GM23248 (cell line): ENCODE results near the gene NMNAT1. TPM values are rescaled to one million over a fixed set of nuclear protein-coding genes. Genes with fewer than 3 reads are reported as not detected.
A peak's percentile ranks its signal among the peaks of the same experiment; 100 is the strongest.
"Not testable (repeated sequence)": the region's sequence is repeated elsewhere in the genome, so short reads cannot be mapped to it uniquely, and the experiment has no call there.

Experiments used
- DNase-seq: peaks from one replicate; pipeline ENCODE4 v3.0.0-alpha.2; 2015
- H2AFZ ChIP-seq: fragments of 200-600 bp; sonication (generic); 2 replicates; pipeline ENCODE4 v1.6.1; 2016; ENCODE audit warnings: antibody characterized with exemption
- H3F3A ChIP-seq: fragments of 200-600 bp; sonication (generic); 2 replicates; pipeline ENCODE4 v1.6.1; 2016; ENCODE audit warnings: mild to moderate bottlenecking, antibody characterized with exemption, mixed run types; ENCODE audit not compliant: insufficient read depth
- H3K27ac ChIP-seq: fragments of 200-600 bp; sonication (generic); 2 replicates; pipeline ENCODE4 v1.5.1; 2016; ENCODE audit warnings: mild to moderate bottlenecking
- H3K27me3 ChIP-seq: fragments of 200-600 bp; sonication (generic); replicated peaks from 2 replicates; pipeline ENCODE4 v1.6.1; 2016; ENCODE audit warnings: mild to moderate bottlenecking; ENCODE audit not compliant: insufficient read depth
- H3K36me3 ChIP-seq: fragments of 200-600 bp; sonication (generic); 2 replicates; pipeline ENCODE4 v1.6.1; 2016; ENCODE audit warnings: low read depth, mild to moderate bottlenecking
- H3K4me1 ChIP-seq: fragments of 200-600 bp; sonication (generic); 2 replicates; pipeline ENCODE4 v1.6.1; 2016; ENCODE audit warnings: mild to moderate bottlenecking; ENCODE audit not compliant: insufficient read depth
- H3K4me2 ChIP-seq: fragments of 200-600 bp; sonication (generic); one replicate; pipeline ENCODE4 v1.6.1; 2016; ENCODE audit warnings: mild to moderate bottlenecking; ENCODE audit not compliant: unreplicated experiment
- H3K4me3 ChIP-seq: fragments of 200-600 bp; sonication (generic); 2 replicates; pipeline ENCODE4 v1.5.1; 2016; ENCODE audit warnings: mild to moderate bottlenecking
- H3K79me2 ChIP-seq: fragments of 200-600 bp; sonication (generic); 2 replicates; pipeline ENCODE4 v1.6.1; 2016; ENCODE audit warnings: mild to moderate bottlenecking; ENCODE audit not compliant: insufficient read depth
- H3K9ac ChIP-seq: fragments of 200-600 bp; sonication (generic); 2 replicates; pipeline ENCODE4 v1.6.1; 2016; ENCODE audit warnings: mild to moderate bottlenecking
- H3K9me2 ChIP-seq: fragments of 200-600 bp; sonication (generic); 2 replicates; pipeline ENCODE4 v1.6.1; 2016; ENCODE audit warnings: mixed run types, mild to moderate bottlenecking, moderate library complexity; ENCODE audit not compliant: insufficient read depth
- H3K9me3 ChIP-seq: fragments of 200-600 bp; sonication (generic); one replicate; pipeline ENCODE4 v1.6.1; 2017; ENCODE audit warnings: low read depth
- H4K20me1 ChIP-seq: fragments of 200-600 bp; sonication (generic); 2 replicates; pipeline ENCODE4 v1.6.0; 2016; ENCODE audit not compliant: insufficient read depth
- EZH2 ChIP-seq: fragments of 200-600 bp; sonication (generic); IDR thresholded peaks from 2 replicates; pipeline ENCODE4 v1.6.1; 2018; ENCODE audit warnings: antibody characterized with exemption, mild to moderate bottlenecking; ENCODE audit not compliant: insufficient read depth, poor library complexity, severe bottlenecking
- EZH2phosphoT487 ChIP-seq: fragments of 200-600 bp; sonication (generic); IDR thresholded peaks from 2 replicates; pipeline ENCODE4 v1.6.1; 2018; ENCODE audit warnings: antibody characterized with exemption, moderate library complexity, mild to moderate bottlenecking, low read depth; ENCODE audit not compliant: insufficient read depth
- WGBS, 2 experiments: methylation state at CpG; one replicate each; pipeline ENCODE4 v1.1.6; 2015 to 2017; ENCODE audit warnings: low lambda C conversion rate in 2 of 2, low coverage in 1 of 2; ENCODE audit errors: missing lambda C conversion rate in 2 of 2; 5-methylcytosine and 5-hydroxymethylcytosine counted together
- in situ Hi-C: fragments of 300-500 bp; cut with MboI; formaldehyde crosslinking; loops from 2 replicates; pipeline ENCODE4 v1.15.0; 2020
- polyA plus RNA-seq: library from polyadenylated mRNA; unstranded; fragments of >200 nt; fragmentation: Nextera tagmentation; extraction: Ambion mirVana; gene quantifications from 2 replicates; pipeline ENCODE4 v1.2.1, GENCODE V29; 2016
- total RNA-seq: library from RNA; depleted of rRNA; stranded (reverse); fragments of >200 nt; shearing (Covaris generic); gene quantifications from 2 replicates; pipeline ENCODE4 v1.2.3, GENCODE V29; 2014

NMNAT1 gene
- total and polyA plus RNA-seq, 2 experiments from 2014 or later: 15.2 to 18.8 TPM

DNA sequence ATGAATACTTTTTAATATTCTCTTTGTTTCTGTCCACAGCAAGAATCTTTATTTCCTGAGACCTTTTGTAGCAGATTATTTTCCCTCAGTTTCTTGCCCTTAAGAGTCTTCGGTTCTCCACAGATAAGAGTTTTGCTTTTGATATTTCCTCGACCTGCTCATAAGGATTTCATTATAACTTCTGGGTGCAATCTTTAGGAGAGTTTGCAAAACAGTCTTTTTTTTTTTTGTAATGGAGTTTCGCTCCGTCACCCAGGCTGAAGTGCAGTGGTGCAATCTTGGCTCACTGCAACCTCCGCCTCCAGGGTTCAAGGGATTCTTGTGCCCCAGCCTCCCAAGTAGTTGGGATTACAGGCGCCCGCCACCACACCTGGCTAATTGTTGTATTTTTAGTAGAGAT, 79.4 kb downstream of the NMNAT1 start:
- H2AFZ ChIP-seq: no peak overlapping the region
- DNase-seq: no peak
- 80 to 91% methylated on average over 7 of the region's 7 CpGs for WGBS, 2 experiments
- no peak overlapping the region for H3K27ac ChIP-seq
- in situ Hi-C loops: no loop called here
- H3F3A ChIP-seq: no peaks in the 10 kb centered on the region
- H3K4me3 ChIP-seq: no peak overlapping the region
- no peaks in the 10 kb centered on the region for H3K9me2 ChIP-seq
- H3K9me3 ChIP-seq: no peaks in the 10 kb centered on the region
- H3K4me1 ChIP-seq: peaks cover 3% of the 10 kb centered on the region; the same call in 1 of the 2 replicates
- H3K36me3 ChIP-seq: no peaks in the 10 kb centered on the region
- no peak overlapping the region for H3K4me2 ChIP-seq
- no peaks in the 10 kb centered on the region for H3K27me3 ChIP-seq
- H3K9ac ChIP-seq: no peak overlapping the region
- H3K79me2 ChIP-seq: no peaks in the 10 kb centered on the region
- H4K20me1 ChIP-seq: no peaks in the 10 kb centered on the region
- no peak for TF ChIP-seq EZH2
- TF ChIP-seq EZH2phosphoT487: no peak

DNA sequence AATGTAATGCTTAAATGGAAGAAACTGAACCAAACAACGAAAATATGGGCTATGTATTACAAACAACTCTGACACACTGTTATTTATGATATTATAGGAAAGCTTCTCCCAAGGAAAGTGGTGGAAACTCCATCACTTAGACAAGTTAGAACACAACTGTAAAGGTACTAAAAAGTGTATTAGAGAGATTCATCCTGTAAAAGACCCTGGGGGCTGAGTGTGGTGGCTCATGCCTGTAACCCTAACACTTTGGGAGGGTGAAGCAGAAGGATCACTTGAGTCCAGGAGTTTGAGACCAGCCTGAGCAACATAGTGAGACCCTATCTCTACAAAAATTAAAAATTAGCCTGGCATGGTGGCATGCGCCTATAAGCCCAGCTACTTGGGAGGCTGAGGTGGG, 82.1 kb downstream of the NMNAT1 start:
- H3K27ac ChIP-seq: no peak overlapping the region
- H3K9ac ChIP-seq: no peak overlapping the region
- in situ Hi-C loops: no loop called here
- H3K9me2 ChIP-seq: no peaks in the 10 kb centered on the region
- TF ChIP-seq EZH2phosphoT487 (no peak), EZH2 (no peak)
- H3F3A ChIP-seq: peaks cover under 1% of the 10 kb centered on the region; the same call in 1 of the 2 replicates
- H3K27me3 ChIP-seq: no peaks in the 10 kb centered on the region
- H2AFZ ChIP-seq: no peak overlapping the region
- H3K36me3 ChIP-seq: no peaks in the 10 kb centered on the region
- no peaks in the 10 kb centered on the region for H3K9me3 ChIP-seq
- H4K20me1 ChIP-seq: no peaks in the 10 kb centered on the region
- peaks cover 3% of the 10 kb centered on the region; the same call in 1 of the 2 replicates for H3K4me1 ChIP-seq
- no peak for DNase-seq
- no peaks in the 10 kb centered on the region for H3K79me2 ChIP-seq
- no peak overlapping the region for H3K4me3 ChIP-seq
- WGBS, 2 experiments: 72 to 74% methylated on average over 2 of the region's 2 CpGs
- H3K4me2 ChIP-seq: no peak overlapping the region

DNA sequence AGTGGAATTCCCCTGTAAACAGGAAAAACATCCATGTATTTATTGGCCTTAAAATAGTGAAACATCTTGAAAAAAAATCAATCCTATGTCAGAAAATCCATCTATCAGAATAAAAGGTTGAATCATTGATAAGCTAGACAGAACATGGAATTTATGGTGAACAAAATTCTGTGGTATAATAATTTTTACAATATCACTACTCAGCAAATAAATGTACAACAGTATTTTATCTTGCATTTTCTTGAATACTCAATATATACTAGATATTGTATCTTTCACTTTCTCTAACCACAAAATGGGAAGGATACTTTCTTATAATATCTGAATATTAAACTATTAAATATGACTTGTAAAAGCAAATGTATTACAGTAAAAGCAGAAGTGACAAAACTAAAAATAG, 83.8 kb downstream of the NMNAT1 start:
- no peak overlapping the region for H3K9ac ChIP-seq
- H3K4me3 ChIP-seq: no peak overlapping the region
- H4K20me1 ChIP-seq: no peaks in the 10 kb centered on the region
- H3K9me2 ChIP-seq: no peaks in the 10 kb centered on the region
- no peaks in the 10 kb centered on the region for H3K27me3 ChIP-seq
- H3F3A ChIP-seq: peaks cover 8% of the 10 kb centered on the region
- no peaks in the 10 kb centered on the region for H3K36me3 ChIP-seq
- in situ Hi-C loops: no loop called here
- no peak overlapping the region for H3K4me2 ChIP-seq
- H3K9me3 ChIP-seq: no peaks in the 10 kb centered on the region
- H3K79me2 ChIP-seq: no peaks in the 10 kb centered on the region
- peaks cover 2% of the 10 kb centered on the region; the same call in 1 of the 2 replicates for H3K4me1 ChIP-seq
- no peak for DNase-seq
- H3K27ac ChIP-seq: no peak overlapping the region
- no peak overlapping the region for H2AFZ ChIP-seq
- TF ChIP-seq EZH2phosphoT487 (no peak), EZH2 (no peak)

DNA sequence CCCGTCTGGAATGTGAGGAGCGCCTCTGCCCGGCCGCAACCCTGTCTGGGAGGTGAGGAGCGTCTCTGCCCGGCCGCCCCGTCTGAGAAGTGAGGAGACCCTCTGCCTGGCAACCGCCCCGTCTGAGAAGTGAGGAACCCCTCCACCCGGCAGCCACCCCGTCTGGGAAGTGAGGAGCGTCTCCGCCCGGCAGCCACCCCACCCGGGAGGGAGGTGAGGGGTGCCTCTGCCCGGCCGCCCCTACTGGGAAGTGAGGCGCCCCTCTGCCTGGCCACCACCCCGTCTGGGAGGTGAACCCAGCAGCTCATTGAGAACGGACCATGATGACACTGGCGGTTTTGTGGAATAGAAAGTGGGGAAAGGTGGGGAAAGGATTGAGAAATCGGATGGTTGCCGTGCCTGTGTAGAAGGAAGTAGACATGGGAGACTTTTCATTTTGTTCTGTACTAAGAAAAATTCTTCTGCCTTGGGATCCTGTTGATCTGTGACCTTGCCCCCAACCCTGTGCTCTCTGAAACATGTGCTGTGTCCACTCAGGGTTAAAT, 85.8 kb downstream of the NMNAT1 start:
- H4K20me1 ChIP-seq, in situ Hi-C loops: not testable (repeated sequence)

DNA sequence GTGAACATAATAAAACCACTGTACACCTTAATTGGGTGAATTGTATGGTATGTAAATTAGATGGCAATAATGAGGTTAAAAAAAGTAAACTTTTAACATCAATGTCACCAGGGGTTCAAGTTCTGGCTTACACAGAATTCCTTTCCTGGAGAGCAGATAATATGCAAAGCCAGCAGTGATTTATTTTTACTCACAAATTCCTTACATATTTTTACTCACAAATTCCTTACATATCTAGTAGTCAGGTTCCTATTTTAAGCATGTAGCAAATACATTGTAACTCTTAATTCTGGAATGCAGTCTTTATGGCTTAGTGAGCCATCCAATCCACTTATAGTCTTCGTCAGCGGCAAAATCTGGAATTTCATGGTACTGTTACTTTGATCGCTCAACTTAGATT, 88.2 kb downstream of the NMNAT1 start:
- H3F3A ChIP-seq: peaks cover 28% of the 10 kb centered on the region
- H3K9ac ChIP-seq: no peak overlapping the region
- H3K4me2 ChIP-seq: no peak overlapping the region
- DNase-seq: peak; percentile 68
- H3K27ac ChIP-seq: no peak overlapping the region
- peaks cover 36% of the 10 kb centered on the region for H3K79me2 ChIP-seq
- H3K27me3 ChIP-seq: no peaks in the 10 kb centered on the region
- H3K9me2 ChIP-seq: no peaks in the 10 kb centered on the region
- no peaks in the 10 kb centered on the region for H4K20me1 ChIP-seq
- H3K36me3 ChIP-seq: no peaks in the 10 kb centered on the region
- H3K9me3 ChIP-seq: no peaks in the 10 kb centered on the region
- WGBS, 2 experiments: 79 to 85% methylated on average over 3 of the region's 3 CpGs
- H3K4me3 ChIP-seq: no peak overlapping the region
- H2AFZ ChIP-seq: no peak overlapping the region
- no peak for TF ChIP-seq EZH2
- no peak for TF ChIP-seq EZH2phosphoT487
- peaks cover 14% of the 10 kb centered on the region; the same call in 1 of the 2 replicates for H3K4me1 ChIP-seq
- in situ Hi-C loops: no loop called here

More for the DNA sequence above, 85.8 kb downstream of the NMNAT1 start:
- WGBS, 2 experiments: 90 to 95% methylated on average over 12 to 24 of the region's 24 CpGs
- not testable (repeated sequence) for H3K4me1 ChIP-seq, H2AFZ ChIP-seq, DNase-seq, H3K9me2 ChIP-seq, H3K27ac ChIP-seq, H3K4me2 ChIP-seq, H3K9ac ChIP-seq, H3K9me3 ChIP-seq, H3K27me3 ChIP-seq, H3K4me3 ChIP-seq, H3K36me3 ChIP-seq
- H3F3A ChIP-seq: peaks cover 18% of the 10 kb centered on the region
- peaks cover 12% of the 10 kb centered on the region for H3K79me2 ChIP-seq
